ENCODE results near the gene TMEM108. TPM values are rescaled to one million over a fixed set of nuclear protein-coding genes. Genes with fewer than 3 reads are reported as not detected.

Gene TMEM108
- total RNA-seq, 1 experiment from 2014 or later: not detected

DNA sequence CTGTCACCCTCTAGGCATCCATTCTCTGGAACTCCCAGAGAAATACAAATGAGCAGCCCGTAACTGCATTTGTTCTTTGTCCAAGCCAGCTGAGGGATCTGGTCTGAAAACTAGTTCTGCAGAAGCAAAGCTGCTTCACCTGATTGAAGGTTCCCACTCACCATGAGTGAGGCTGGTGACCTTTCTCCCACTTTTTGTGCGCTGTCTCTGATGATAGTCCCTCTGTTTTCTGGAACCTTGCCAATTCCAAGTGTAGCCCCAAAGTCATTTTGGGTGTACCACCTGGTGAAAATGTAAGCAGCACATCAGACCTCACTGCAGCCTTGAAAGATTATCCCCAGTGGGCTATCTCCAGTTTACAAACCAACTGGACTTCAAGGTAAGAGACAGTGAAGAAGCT is 322.3 kb downstream of the TMEM108 start (continued):
- TF ChIP-seq ZBTB33 (IDR thresholded peaks at IDR 0.05; ENCODE audit: extremely low read depth, insufficient replicate concordance, low read length) (no peak), EGR1 (IDR thresholded peaks at IDR 0.05; ENCODE audit: low read depth) (no peak), RAD21 (IDR thresholded peaks at IDR 0.05; ENCODE audit: low read depth) (no peak), SIN3A (IDR thresholded peaks at IDR 0.05; ENCODE audit: low read depth) (no peak)
- TF ChIP-seq, protein P1, sequence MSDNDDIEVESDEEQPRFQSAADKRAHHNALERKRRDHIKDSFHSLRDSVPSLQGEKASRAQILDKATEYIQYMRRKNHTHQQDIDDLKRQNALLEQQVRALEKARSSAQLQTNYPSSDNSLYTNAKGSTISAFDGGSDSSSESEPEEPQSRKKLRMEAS (IDR thresholded peaks at IDR 0.05): no peak

DNA sequence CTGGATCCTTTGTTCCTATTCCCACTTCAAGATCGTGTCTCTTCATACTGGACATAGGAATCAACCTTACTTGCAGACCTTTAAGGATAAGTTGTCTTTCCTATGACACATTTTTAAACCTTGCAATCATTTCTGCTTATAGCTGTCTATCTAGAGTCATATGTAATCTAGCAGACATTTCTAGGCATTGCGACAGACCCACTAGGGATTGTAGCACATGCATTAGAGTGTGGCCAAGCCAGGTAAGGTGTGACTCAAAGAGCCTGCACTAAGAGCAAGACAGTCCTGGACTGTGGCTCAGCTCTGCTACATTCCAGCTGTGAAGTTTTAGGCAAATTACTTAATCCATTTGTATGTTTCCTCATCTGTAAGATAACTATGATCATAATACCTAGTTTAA is 322.8 kb downstream of the TMEM108 start:
- no peaks in the 10 kb centered on the region for H4K20me1 ChIP-seq (ENCODE audit: insufficient read depth)
- CTCF ChIA-PET: no interaction called here
- peaks cover 0 to 4% of the 10 kb centered on the region in 2 experiments; a peak in 1 of 4 replicates for H3K9me3 ChIP-seq (ENCODE audit: control insufficient read depth in 1 of 2, insufficient read depth in 1 of 2, low read depth in 1 of 2, low read length in 2 of 2)
- RAD21 ChIA-PET (ENCODE audit: low non-redundant PET in 1 of 2, low total read pairs in 2 of 2, uncharacterized antibody in 2 of 2, unreplicated experiment in 2 of 2): no interaction called here
- no peak overlapping the region for H3K9ac ChIP-seq (ENCODE audit: low read length)
- intact Hi-C loops (cut with micrococcal nuclease): no loop called here
- no peaks in the 10 kb centered on the region for H3K36me3 ChIP-seq (ENCODE audit: control insufficient read depth in 1 of 2, insufficient read depth in 2 of 2, low read length in 2 of 2)
- H3K4me1 ChIP-seq (ENCODE audit: control insufficient read depth in 1 of 2, insufficient read depth in 2 of 2, low read length in 2 of 2): no peaks in the 10 kb centered on the region
- BruUV-seq (replicated peaks): no TSS peak
- POLR2A ChIA-PET: no interaction called here
- ATAC-seq: no peak
- no peaks in the 10 kb centered on the region for H3K9me2 ChIP-seq (ENCODE audit: insufficient read depth)
- no peak overlapping the region for H3K27ac ChIP-seq (ENCODE audit: low read depth, low read length)
- no peak overlapping the region for H3K4me2 ChIP-seq (ENCODE audit: low read length)
- peaks cover 62% of the 10 kb centered on the region for H3K27me3 ChIP-seq (ENCODE audit: insufficient read depth, low read length)
- H3K79me2 ChIP-seq (ENCODE audit: insufficient read depth, low read length): no peaks in the 10 kb centered on the region
- DNase-seq (ENCODE audit: low read depth, low spot score): no peak
- H2AFZ ChIP-seq (ENCODE audit: low read depth, low read length, poor library complexity, severe bottlenecking): no peak overlapping the region
- TF ChIP-seq CBX3 (IDR thresholded peaks at IDR 0.05; ENCODE audit: low read depth) (no peak), SIN3A (IDR thresholded peaks at IDR 0.05; ENCODE audit: low read depth) (no peak)
- H3K4me3 ChIP-seq (replicated peaks in 1 of 2; ENCODE audit: low read depth in 1 of 2, low read length in 2 of 2): no peak overlapping the region

- CTCF ChIA-PET: no interaction called here
- Histone ChIP-seq H3K9me2 (ENCODE audit: insufficient read depth) (no peaks in the 10 kb centered on the region), H3K9ac (ENCODE audit: low read length) (no peak overlapping the region), H3K27ac (ENCODE audit: low read depth, low read length) (no peak overlapping the region), H3K9me3 (ENCODE audit: control insufficient read depth in 1 of 2, insufficient read depth in 1 of 2, low read depth in 1 of 2, low read length in 2 of 2) (no peaks in the 10 kb centered on the region), H3K27me3 (ENCODE audit: insufficient read depth, low read length) (peaks cover 66% of the 10 kb centered on the region), H2AFZ (ENCODE audit: low read depth, low read length, poor library complexity, severe bottlenecking) (no peak overlapping the region), H3K4me3 (replicated peaks in 1 of 2; ENCODE audit: low read depth in 1 of 2, low read length in 2 of 2) (no peak overlapping the region), H3K36me3 (ENCODE audit: control insufficient read depth in 1 of 2, insufficient read depth in 2 of 2, low read length in 2 of 2) (no peaks in the 10 kb centered on the region), H3K4me2 (ENCODE audit: low read length) (no peak overlapping the region), H3K79me2 (ENCODE audit: insufficient read depth, low read length) (no peaks in the 10 kb centered on the region), H3K4me1 (ENCODE audit: control insufficient read depth in 1 of 2, insufficient read depth in 2 of 2, low read length in 2 of 2) (no peaks in the 10 kb centered on the region), H4K20me1 (ENCODE audit: insufficient read depth) (no peaks in the 10 kb centered on the region)
- no peak for ATAC-seq
- POLR2A ChIA-PET: no interaction called here
- intact Hi-C loops (cut with micrococcal nuclease): no loop called here
- BruUV-seq (replicated peaks): no TSS peak
- DNase-seq (ENCODE audit: low read depth, low spot score): no peak
- RAD21 ChIA-PET (ENCODE audit: low non-redundant PET in 1 of 2, low total read pairs in 2 of 2, uncharacterized antibody in 2 of 2, unreplicated experiment in 2 of 2): no interaction called here
- TF ChIP-seq YY1 (IDR thresholded peaks at IDR 0.05; ENCODE audit: extremely low read depth, insufficient replicate concordance, low read depth, low read length): no peak
- no peak for TF ChIP-seq POLR2AphosphoS5 (IDR thresholded peaks at IDR 0.05; ENCODE audit: low read depth, low read length)
- TF ChIP-seq FOSL1 (IDR thresholded peaks at IDR 0.05; ENCODE audit: low read depth): no peak
- TF ChIP-seq, protein P2, sequence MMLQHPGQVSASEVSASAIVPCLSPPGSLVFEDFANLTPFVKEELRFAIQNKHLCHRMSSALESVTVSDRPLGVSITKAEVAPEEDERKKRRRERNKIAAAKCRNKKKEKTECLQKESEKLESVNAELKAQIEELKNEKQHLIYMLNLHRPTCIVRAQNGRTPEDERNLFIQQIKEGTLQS (IDR thresholded peaks at IDR 0.05): no peak
- TF ChIP-seq EGR1 (IDR thresholded peaks at IDR 0.05; ENCODE audit: low read depth): no peak
- no peak for TF ChIP-seq ZNF274 (IDR thresholded peaks at IDR 0.05; ENCODE audit: low read depth, low read length)
- no peak for TF ChIP-seq POLR2A (IDR thresholded peaks at IDR 0.05; ENCODE audit: borderline replicate concordance, extremely low read depth, insufficient read depth, insufficient read length)
- TF ChIP-seq, protein P1 (IDR thresholded peaks at IDR 0.05): no peak
- TF ChIP-seq ELF1 (IDR thresholded peaks at IDR 0.05; ENCODE audit: borderline replicate concordance, low read depth): no peak
- TF ChIP-seq ZBTB33 (IDR thresholded peaks at IDR 0.05; ENCODE audit: extremely low read depth, insufficient replicate concordance, low read length): no peak
- no peak for TF ChIP-seq CEBPB (IDR thresholded peaks at IDR 0.05; ENCODE audit: low read depth)
- no peak for TF ChIP-seq SIN3A (IDR thresholded peaks at IDR 0.05; ENCODE audit: low read depth)
Measured at GRCh38 chr3:133361435-133361834, 323.2 kb downstream of the TMEM108 start.
